Measurements from ENCODE around the gene FGF11. TPM values are rescaled to one million over a fixed set of nuclear protein-coding genes. Genes with fewer than 3 reads are reported as not detected.
A peak's percentile ranks its signal among the peaks of the same experiment; 100 is the strongest.

FGF11 gene
- total RNA-seq, 1 donor, result 3.9 TPM

DNA sequence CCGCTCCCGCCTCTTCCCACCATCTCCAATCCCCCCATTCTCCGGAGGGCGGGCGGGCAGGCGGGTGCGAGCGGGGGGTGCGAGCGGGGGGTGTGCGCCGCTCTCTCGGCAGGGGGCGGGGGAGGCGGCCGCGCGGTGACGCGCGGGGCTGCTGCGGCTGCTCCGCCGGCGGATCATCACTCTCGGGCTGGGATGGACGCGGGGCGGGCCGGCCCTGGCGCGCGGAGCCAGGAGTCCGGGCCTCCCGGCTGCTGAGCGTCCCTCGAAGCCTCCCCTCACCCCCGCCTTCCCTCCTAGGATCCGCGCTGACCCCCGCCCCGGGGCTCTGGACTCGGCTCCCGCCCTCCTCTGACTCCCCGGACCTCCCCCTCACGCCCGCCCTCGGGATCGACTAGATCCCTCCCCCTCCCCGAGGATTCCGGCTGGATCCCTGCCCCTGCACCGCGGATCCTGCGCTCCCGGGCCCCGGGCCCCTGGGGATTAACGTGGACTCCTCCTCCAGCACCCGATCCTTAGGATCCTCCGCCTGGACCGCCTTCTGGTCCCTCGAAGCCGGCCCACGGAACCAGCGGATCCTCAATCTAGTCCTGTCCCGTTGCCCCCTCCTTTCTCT lies 34.5 kb upstream of the FGF11 start:
- DNase-seq (ENCODE audit: low read depth), result peak; percentile 16
- peak overlapping the region; percentile 83 for H3K4me3 ChIP-seq (ENCODE audit: low read depth, low read length)
- TF ChIP-seq, protein P1, sequence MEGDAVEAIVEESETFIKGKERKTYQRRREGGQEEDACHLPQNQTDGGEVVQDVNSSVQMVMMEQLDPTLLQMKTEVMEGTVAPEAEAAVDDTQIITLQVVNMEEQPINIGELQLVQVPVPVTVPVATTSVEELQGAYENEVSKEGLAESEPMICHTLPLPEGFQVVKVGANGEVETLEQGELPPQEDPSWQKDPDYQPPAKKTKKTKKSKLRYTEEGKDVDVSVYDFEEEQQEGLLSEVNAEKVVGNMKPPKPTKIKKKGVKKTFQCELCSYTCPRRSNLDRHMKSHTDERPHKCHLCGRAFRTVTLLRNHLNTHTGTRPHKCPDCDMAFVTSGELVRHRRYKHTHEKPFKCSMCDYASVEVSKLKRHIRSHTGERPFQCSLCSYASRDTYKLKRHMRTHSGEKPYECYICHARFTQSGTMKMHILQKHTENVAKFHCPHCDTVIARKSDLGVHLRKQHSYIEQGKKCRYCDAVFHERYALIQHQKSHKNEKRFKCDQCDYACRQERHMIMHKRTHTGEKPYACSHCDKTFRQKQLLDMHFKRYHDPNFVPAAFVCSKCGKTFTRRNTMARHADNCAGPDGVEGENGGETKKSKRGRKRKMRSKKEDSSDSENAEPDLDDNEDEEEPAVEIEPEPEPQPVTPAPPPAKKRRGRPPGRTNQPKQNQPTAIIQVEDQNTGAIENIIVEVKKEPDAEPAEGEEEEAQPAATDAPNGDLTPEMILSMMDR (IDR thresholded peaks at IDR 0.05; ENCODE audit: insufficient read depth, low read depth, low read length), result no peak

DNA sequence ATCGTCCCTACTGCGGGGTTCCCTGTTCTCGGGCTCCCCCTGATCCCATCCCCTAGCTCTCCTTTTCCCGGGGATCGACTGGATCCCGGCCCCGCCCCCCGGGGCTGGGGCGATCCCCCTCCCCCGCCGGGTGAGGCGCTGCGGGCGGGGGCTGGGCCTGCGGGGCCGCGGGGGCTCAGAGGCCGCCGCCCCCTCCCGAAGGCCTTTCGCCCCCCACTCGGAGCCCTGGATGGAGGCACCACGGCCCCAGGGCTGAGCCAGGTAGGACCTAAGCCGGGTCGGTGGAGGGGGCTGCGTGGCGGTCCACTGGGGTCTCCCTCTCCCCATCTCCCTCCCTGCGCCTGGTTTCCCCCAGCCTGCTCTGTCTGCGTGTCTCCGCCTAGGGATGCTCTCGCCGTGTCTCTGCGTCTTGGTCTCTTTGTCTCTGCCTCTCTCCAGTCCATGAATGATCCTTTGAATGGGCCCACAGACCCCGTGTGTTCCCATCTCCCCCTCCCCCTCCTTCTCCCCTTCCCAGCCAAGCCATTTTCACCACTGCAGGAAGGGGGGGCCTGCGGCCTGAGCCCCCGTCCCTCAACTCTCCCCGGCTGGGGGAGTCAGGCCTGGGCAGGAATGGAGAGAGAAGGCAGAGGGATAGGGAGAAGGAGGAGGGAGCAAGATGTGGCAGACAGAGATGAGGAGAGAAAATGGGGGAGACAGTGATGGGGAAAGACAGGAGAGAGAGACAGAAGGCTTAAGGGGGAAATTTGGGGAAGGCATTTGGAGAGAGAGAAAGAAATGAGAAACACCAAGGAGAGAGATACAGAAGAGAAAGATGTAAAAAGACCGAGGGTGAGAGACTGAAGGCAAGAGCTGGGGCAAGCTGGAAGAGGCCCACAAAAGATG lies 33.7 kb upstream of the FGF11 start:
- TF ChIP-seq, protein P1 (IDR thresholded peaks at IDR 0.05; ENCODE audit: insufficient read depth, low read depth, low read length), result no peak
- peak overlapping the region; percentile 83 for H3K4me3 ChIP-seq (ENCODE audit: low read depth, low read length)
- DNase-seq (ENCODE audit: low read depth), result peak; percentile 13

- peak overlapping the region; percentile 83 for H3K4me3 ChIP-seq (ENCODE audit: low read depth, low read length)
- TF ChIP-seq, protein P1 (IDR thresholded peaks at IDR 0.05; ENCODE audit: insufficient read depth, low read depth, low read length), result no peak
- no peak for DNase-seq (ENCODE audit: low read depth)
These were observed 33.0 kb upstream of the FGF11 start for GRCh38 chr17:7406235-7406825.

- H3K4me3 ChIP-seq (ENCODE audit: low read depth, low read length), result no peak overlapping the region
- DNase-seq (ENCODE audit: low read depth), result no peak
- TF ChIP-seq, protein P1 (IDR thresholded peaks at IDR 0.05; ENCODE audit: insufficient read depth, low read depth, low read length), result no peak
These were observed 32.2 kb upstream of the FGF11 start for GRCh38 chr17:7407082-7407481.

- DNase-seq (ENCODE audit: low read depth), result no peak
- TF ChIP-seq, protein P1 (IDR thresholded peaks at IDR 0.05; ENCODE audit: insufficient read depth, low read depth, low read length), result no peak
- H3K4me3 ChIP-seq (ENCODE audit: low read depth, low read length), result no peak within 1 kb of the TSS
These were observed 31.6 kb upstream of the FGF11 start, which contains the start of gene NLGN2 for GRCh38 chr17:7407485-7408251. Gene NLGN2, plus strand, starts transcription at chr17:7407845. Its CDS starts 411 bp downstream, at chr17:7408256.

DNA sequence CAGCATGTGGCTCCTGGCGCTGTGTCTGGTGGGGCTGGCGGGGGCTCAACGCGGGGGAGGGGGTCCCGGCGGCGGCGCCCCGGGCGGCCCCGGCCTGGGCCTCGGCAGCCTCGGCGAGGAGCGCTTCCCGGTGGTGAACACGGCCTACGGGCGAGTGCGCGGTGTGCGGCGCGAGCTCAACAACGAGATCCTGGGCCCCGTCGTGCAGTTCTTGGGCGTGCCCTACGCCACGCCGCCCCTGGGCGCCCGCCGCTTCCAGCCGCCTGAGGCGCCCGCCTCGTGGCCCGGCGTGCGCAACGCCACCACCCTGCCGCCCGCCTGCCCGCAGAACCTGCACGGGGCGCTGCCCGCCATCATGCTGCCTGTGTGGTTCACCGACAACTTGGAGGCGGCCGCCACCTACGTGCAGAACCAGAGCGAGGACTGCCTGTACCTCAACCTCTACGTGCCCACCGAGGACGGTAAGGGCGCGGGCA lies 31.0 kb upstream of the FGF11 start:
- TF ChIP-seq, protein P1 (IDR thresholded peaks at IDR 0.05; ENCODE audit: insufficient read depth, low read depth, low read length), result no peak
- no peak overlapping the region for H3K4me3 ChIP-seq (ENCODE audit: low read depth, low read length)
- DNase-seq (ENCODE audit: low read depth), result no peak
